T-helper 9 cell (primary cell): ENCODE measurements around the gene TNFRSF9.

Experiments used
- DNase-seq: peaks from one replicate; pipeline ENCODE4 v3.0.0-alpha.2; 2020

The TNFRSF9 gene

GRCh38 chr1:7915826-7916500, 24.7 kb downstream of the TNFRSF9 start:
- no peak for DNase-seq

- DNase-seq = no peak
These were observed 27.7 kb downstream of the TNFRSF9 start for GRCh38 chr1:7912743-7913557.

- no peak for DNase-seq
These were observed 28.5 kb downstream of the TNFRSF9 start for GRCh38 chr1:7912145-7912544.

DNA sequence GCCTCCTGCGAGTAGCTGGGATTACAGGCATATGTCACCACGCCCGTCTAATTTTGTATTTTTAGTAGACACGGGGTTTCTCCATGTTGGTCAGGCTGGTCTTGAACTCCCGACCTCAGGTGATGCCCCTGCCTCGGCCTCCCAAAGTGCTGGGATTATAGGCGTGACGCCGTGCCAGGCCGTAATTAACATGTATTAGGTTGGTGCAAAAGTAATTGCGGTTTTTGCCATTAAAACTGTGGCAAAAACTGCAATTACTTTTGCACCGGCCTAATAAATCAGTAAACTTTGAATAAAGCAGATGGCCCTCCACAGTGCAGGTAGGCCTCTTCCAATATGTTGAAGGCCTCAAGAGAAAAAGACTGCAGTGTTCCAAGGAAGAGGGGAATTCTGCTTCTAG, 35.4 kb downstream of the TNFRSF9 start:
- no peak for DNase-seq

- DNase-seq = peak; percentile 35
These were observed 38.1 kb downstream of the TNFRSF9 start for GRCh38 chr1:7902478-7903085.

GRCh38 chr1:7899741-7900140, 40.9 kb downstream of the TNFRSF9 start:
- DNase-seq = no peak

DNA sequence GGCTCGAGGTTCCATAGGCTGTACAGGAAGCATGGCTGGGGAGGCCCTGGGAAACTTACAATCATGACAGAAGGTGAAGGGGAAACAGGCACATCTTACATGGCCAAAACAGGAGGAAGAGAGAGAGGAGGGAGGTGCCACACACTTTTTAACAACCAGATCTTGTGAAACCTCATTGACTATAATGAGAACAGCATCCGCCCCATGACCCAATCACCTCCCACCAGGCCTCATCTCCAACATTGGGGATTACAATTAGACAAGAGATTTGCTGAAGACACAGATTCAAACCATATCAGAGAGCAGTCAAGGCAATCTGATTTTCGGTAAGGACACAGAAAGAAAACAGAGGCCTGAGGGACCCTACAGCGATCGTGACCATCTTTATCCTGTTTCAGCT, 41.7 kb downstream of the TNFRSF9 start:
- no peak for DNase-seq

DNA sequence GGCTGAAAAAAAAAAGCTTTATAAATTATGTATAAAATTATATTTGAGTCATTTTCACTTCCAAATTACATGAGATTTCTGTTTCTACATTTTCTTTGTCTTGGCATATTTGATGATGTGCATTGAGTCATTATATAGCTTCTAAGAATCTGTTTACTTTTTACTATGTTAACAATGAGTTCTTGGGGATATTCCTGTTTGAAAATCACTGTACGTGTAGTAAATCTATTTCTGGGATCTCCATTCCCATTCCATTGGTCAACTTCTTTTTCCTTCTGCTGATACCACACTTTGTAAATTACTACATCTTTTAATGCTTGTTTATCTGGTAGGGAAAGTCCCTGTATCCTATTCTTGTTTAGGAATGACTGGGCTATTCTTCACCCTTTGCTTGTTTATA, 43.6 kb downstream of the TNFRSF9 start:
- DNase-seq = no peak

GRCh38 chr1:7893529-7894180, 47.0 kb downstream of the TNFRSF9 start:
- no peak for DNase-seq

GRCh38 chr1:7891804-7892203, 48.8 kb downstream of the TNFRSF9 start:
- no peak for DNase-seq

DNA sequence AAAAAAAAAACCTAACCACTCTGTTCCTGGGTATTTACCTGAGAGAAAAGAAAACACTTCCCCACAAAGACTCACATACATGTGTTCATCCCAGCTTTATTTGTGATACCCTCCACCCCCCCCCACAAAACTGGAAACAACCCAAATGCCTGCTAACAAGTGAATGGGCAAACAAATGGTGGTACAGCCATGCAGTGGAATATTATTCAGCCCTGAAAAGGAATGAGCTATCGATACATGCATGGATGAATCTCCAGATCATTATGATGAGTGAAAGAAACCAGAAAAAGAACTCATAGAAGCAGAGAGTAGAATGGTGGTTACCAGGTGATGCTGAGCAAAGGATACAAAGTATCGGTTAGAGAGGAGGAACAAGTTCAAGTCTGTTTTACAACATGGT, 49.8 kb downstream of the TNFRSF9 start:
- DNase-seq = no peak

DNA sequence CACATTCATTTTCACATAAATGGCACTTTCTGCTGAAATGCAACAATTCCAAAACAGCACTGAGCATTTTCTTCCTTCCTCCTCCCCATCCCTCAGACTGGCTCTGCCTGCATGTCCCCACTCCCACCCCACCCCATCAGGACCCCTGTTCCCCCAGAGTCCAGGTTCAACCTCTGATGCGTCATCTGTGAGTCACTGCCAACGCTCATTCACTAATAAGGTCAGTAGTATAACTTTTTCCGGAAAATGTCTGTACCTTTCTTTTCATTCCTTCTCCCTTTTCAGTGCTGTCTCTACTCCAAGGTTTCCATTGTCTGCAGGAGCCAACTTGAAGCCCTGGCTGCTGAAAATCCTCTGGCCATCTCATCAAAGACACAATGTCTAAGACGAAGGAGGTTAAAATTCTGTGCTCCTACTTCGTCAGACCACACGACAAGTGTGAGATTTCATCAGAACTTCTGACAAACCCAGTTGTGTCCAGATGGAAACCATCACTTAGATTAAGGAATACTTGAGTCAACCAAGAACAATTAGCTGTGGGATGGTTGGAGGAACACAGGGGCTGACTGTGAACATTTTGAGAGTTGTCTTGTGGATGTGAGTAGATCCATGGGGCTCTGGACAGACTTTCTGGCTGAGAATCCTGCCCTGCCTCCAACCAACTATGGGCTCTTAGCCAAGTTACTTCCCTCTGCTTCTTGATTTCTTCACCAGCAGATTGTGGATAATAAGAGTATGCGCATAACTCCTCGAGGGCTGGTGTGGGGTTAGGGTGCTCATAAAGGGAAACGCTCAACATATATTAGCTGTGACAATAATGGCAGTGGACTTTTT, 52.2 kb downstream of the TNFRSF9 start:
- no peak for DNase-seq

DNA sequence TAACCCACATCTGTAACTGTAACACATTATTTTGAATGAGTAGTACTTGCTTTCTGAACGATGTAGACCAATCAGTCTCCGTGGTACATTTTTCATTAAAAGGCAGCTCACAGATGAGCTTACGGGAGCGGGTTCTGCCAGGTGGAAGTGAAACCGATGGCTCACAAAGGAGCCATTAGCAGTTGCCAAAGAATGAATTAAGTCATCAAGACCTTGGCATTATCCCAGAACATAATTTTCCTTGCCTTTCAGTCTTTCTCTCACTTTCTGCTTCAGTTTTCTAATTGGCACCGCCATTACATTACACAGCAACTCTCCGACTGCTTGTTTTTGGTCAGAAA, 54.3 kb downstream of the TNFRSF9 start:
- no peak for DNase-seq

DNA sequence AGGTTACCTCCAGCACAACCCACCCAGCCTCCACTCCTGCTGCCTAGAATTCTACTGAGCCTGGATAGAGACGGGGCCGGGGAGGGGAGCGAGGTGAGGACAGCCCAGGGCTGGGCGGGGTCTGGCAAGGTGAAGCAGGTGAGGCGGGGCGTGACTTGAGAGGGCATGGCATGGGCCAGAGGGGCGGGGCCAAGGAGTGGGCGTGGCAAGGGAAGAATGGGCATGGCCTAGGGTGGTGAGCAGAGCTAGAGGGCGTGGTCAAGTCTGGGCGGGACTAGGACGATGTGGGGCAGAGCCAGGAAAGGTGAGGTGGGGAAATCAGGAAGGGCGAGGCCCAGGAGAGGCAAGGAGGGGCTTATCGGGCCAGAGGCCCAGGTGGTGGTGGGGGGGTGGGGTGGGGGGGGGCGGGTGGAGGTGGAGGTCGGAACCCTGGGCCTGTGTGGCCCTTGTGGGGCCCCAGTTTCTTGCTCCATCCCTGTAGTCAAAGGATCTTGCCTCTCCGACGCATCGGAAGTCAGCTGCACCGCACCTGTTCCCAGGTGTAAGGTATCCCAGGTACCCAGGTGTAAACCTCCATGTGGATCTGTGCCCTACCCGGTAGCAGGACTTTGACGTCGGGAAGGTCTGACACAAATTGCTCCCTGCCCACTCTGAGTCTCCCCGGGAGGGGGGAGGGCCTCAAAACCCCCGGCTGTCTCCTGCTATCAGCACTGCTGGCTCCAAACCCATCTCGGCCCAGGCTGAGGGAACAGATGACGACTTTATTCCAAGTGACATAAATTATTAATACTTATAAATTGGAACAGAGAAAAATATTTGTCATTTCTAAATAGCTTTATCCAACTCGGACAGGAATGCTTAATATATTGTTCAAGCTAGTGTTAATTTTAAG, 54.9 kb downstream of the TNFRSF9 start:
- DNase-seq = no peak

DNA sequence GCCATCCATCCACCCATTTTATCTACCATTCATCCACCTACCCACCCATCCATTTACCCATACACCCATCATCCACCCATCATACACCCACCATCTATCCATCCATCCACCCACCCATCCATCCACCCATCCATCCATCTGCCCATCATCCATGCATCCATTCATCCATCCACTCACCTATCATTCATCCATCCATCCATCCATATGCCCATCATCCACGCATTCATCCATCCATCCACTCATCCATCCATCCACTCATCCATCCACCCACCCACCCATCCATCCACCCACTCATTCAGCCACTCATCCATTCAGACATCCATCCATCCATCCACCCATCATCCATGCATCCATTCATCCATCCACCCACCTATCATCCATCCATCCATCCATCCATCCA, 55.9 kb downstream of the TNFRSF9 start:
- no peak for DNase-seq

- DNase-seq = no peak
These were observed 61.4 kb downstream of the TNFRSF9 start for GRCh38 chr1:7879228-7879627.

DNA sequence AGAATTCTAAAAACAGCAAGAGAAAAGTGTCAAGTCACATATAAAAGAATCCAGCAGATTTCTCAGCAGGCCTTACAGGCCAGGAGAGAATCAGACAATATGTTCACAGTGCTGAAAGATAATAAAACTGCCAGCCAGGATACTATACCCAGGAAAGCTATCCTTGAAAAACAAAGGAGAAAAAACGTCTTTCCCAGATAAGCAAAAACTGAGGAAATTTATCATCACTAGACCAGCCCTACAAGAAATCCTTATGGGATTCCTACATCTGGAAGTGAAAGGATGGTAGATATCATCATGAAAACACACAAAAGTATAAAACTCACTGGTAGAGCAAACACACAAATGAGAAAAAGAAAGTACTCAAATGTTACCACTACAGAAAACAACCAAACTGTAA, 62.6 kb downstream of the TNFRSF9 start:
- no peak for DNase-seq

GRCh38 chr1:7873801-7874795, 66.5 kb downstream of the TNFRSF9 start:
- no peak for DNase-seq

DNA sequence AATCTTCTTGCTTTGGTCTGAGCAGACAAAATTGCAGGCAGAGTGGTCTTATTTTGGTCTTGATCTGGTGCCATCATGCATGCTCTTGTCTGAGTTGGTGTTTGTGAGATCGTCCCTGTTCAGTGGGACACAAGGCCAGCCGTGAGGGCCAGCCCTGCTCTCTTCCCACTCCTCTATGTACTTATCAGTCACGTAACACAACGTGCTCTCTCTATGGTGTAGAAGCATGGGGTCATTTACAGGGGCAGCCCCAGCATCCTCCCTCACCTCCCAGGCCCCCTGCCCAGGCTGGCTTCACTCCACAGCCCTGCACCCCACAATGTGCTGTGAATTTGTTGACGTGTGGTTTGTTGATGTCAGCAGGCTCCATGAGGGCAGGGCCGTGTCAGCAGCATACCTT, 69.5 kb downstream of the TNFRSF9 start:
- DNase-seq = no peak
